Neural crest cell (in vitro differentiated cells): ENCODE measurements around the gene ZC3H4. TPM values are rescaled to one million over a fixed set of nuclear protein-coding genes. Genes with fewer than 3 reads are reported as not detected.
"Not testable (repeated sequence)": the region's sequence is repeated elsewhere in the genome, so short reads cannot be mapped to it uniquely, and the experiment has no call there.

Experiments
- DNase-seq: peaks from one replicate; pipeline ENCODE4 v3.0.0; 2021; ENCODE audit warnings: low read depth, mixed read lengths, low spot score
- H3K27ac Mint-ChIP-seq: one replicate; pipeline ENCODE4 v1.8.0; 2021; ENCODE audit warnings: mild to moderate bottlenecking, mixed read lengths; ENCODE audit not compliant: unreplicated experiment
- H3K27me3 Mint-ChIP-seq: 2 replicates; pipeline ENCODE4 v1.8.0; 2021; ENCODE audit warnings: low read depth, mild to moderate bottlenecking, mixed read lengths
- H3K36me3 Mint-ChIP-seq: 2 replicates; pipeline ENCODE4 v1.8.0; 2021; ENCODE audit warnings: low read depth, mild to moderate bottlenecking, mixed read lengths
- H3K4me1 Mint-ChIP-seq: 2 replicates; pipeline ENCODE4 v1.8.0; 2021; ENCODE audit warnings: mixed read lengths
- H3K4me3 Mint-ChIP-seq: one replicate; pipeline ENCODE4 v1.8.0; 2021; ENCODE audit warnings: mild to moderate bottlenecking, mixed read lengths
- H3K9me3 Mint-ChIP-seq: 2 replicates; pipeline ENCODE4 v1.8.0; 2021; ENCODE audit warnings: mixed read lengths
- total RNA-seq: library from RNA; stranded (reverse); gene quantifications from 2 replicates; pipeline ENCODE4 v1.2.1, GENCODE V29; 2021
- TF ChIP-seq, protein P1 (sequence below): fragments of 200-600 bp; sonication (generic); conservative IDR thresholded peaks from 2 replicates; pipeline ENCODE4 v1.5.0; 2021; ENCODE audit warnings: antibody characterized with exemption, mild to moderate bottlenecking

The ZC3H4 gene
- total RNA-seq, 1 donor from 2014 or later: 104 TPM

DNA sequence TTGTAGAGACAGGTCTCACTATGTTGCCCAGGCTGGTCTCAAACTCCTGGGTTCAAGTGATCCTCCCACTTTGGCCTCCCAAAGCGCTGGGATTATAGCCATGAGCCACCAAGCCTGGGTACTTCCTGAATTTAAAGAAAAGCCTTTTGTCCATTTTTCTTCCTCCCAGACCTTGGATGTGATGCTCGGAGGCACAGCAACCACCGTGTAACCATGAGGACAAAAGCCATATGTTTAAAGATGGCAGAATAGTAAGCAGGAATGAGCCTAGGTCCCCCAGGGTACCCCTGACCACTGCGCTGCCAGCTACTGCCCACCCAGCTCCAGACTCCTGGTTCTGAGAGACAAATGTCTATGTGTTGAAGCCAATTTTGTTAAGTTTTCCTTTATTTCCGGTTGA is 31.1 kb downstream of the ZC3H4 start:
- Mint-ChIP-seq H3K4me3 (no peak overlapping the region), H3K9me3 (no peaks in the 10 kb centered on the region), H3K27ac (no peak overlapping the region), H3K27me3 (no peaks in the 10 kb centered on the region), H3K4me1 (no peaks in the 10 kb centered on the region), H3K36me3 (peaks cover 16% of the 10 kb centered on the region)
- DNase-seq: no peak
- TF ChIP-seq, protein P1, sequence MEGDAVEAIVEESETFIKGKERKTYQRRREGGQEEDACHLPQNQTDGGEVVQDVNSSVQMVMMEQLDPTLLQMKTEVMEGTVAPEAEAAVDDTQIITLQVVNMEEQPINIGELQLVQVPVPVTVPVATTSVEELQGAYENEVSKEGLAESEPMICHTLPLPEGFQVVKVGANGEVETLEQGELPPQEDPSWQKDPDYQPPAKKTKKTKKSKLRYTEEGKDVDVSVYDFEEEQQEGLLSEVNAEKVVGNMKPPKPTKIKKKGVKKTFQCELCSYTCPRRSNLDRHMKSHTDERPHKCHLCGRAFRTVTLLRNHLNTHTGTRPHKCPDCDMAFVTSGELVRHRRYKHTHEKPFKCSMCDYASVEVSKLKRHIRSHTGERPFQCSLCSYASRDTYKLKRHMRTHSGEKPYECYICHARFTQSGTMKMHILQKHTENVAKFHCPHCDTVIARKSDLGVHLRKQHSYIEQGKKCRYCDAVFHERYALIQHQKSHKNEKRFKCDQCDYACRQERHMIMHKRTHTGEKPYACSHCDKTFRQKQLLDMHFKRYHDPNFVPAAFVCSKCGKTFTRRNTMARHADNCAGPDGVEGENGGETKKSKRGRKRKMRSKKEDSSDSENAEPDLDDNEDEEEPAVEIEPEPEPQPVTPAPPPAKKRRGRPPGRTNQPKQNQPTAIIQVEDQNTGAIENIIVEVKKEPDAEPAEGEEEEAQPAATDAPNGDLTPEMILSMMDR: no peak

DNA sequence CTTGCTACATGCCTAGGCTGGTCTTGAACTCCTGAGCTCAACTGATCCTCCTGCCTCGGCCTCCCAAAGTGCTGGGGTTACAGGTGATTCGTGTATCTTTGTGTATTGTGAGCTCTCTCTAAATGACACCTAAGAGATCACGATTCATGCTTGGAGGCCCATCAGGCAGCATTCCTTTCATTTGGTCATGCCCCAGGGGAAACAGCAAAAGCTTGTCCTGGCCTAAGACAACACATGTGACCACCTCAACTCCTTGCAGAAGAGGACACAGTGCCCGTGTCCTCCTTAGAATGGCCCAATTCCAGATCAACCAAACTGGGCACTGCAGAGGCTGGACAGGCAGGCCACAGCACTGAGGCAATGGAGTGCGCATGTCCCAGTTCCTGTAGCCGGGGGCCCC is 32.5 kb downstream of the ZC3H4 start:
- Mint-ChIP-seq H3K9me3 (no peaks in the 10 kb centered on the region), H3K4me1 (no peaks in the 10 kb centered on the region), H3K4me3 (no peak overlapping the region), H3K27ac (no peak overlapping the region), H3K36me3 (peaks cover 10% of the 10 kb centered on the region), H3K27me3 (no peaks in the 10 kb centered on the region)
- no peak for DNase-seq
- TF ChIP-seq, protein P1: no peak

DNA sequence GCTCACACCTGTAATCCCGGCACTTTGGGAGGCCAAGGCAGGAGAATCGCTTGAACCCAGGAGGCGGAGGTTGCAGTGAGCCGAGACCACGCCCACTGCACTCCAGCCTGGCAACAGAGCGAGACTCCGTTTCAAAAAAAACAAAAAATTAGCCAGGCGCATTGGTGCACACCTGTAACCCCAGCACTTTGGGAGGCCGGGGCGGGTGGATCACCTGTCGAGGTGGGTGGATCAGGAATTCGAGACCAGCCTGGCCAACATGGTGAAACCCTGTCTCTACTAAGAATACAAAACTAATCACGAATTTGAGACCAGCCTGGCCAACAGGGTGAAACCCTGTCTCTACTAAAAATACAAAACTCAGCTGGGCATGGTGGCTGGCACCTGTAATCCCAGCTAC is 35.2 kb downstream of the ZC3H4 start:
- H3K4me1 Mint-ChIP-seq, DNase-seq, H3K27me3 Mint-ChIP-seq, H3K4me3 Mint-ChIP-seq, H3K9me3 Mint-ChIP-seq, H3K36me3 Mint-ChIP-seq, H3K27ac Mint-ChIP-seq: not testable (repeated sequence)

DNA sequence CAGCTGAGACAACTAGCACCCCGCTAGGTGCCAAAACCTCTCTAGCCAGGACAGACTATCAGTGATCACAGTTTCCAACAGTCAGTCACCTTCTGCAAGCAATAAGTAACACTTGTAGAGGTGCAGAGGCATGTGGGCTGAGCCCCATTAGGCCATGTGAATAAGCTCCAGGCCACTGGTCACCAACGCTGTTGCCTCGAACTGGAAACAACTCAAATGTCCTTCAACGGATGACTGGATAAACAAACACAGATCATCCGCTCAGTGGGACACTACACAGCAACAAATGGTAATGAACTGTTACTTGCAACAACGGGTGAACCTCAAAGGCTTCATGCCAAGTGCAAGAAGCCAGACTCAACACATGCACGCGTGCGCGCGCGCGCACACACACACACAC is 37.6 kb downstream of the ZC3H4 start:
- peak overlapping the region; percentile 43 for H3K27ac Mint-ChIP-seq
- H3K27me3 Mint-ChIP-seq: no peaks in the 10 kb centered on the region
- no peaks in the 10 kb centered on the region for H3K9me3 Mint-ChIP-seq
- TF ChIP-seq, protein P1: no peak
- H3K4me3 Mint-ChIP-seq: no peak overlapping the region
- H3K36me3 Mint-ChIP-seq: peaks cover 6% of the 10 kb centered on the region
- no peaks in the 10 kb centered on the region for H3K4me1 Mint-ChIP-seq
- no peak for DNase-seq

DNA sequence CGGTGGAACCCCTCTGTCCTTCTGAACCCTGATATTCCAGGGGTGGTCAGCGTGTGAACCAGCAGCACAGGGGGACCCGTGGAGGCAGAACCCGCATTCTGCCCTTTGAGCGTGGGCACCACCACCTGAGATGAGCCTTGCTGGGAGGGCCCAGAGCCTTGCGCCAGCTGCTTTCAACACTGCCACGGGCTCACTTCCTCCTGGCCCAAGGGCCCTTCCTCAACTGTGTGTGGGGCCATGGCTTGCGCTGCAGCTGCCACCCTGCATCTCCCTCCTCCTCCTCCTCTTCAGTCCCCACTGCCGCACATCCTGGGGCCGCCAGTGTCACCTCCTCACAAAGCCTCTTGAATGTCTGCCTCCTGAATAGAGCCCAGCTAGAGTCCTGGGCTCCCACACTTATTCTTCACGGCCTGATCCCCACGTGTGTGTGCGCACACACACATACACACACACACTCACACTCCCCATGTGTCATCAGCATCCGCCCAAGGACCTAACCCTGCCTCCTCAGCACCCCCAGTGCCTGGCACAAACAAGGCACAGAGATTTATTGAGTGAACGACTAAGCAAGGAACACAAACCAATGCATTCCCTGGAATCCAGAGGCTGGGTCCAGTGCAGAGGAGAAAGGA is 38.3 kb downstream of the ZC3H4 start:
- Mint-ChIP-seq H3K4me3 (no peak overlapping the region), H3K36me3 (peaks cover 6% of the 10 kb centered on the region), H3K27me3 (no peaks in the 10 kb centered on the region), H3K27ac (peak overlapping the region; percentile 2), H3K9me3 (no peaks in the 10 kb centered on the region), H3K4me1 (no peaks in the 10 kb centered on the region)
- TF ChIP-seq, protein P1: no peak
- no peak for DNase-seq

DNA sequence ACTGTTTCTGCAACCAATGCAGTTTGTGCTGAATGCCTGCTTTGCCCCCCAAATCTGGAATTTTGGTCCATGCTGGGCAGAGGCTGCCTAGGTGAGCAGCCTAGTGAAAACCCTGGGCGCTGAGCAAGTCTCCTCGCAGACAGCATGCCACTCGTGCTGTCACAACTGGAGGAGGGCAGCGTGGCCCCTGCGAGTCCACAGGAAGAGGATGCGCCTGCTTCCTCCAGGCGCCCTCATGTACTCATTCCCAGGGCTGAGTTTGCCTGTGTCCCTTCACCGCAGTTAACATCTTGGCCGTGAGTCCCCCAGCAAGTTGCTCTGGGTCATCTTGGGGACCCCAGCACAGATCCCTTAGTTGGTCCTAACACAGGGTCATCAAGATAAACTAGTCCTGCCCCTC is 39.0 kb downstream of the ZC3H4 start:
- Mint-ChIP-seq H3K9me3 (no peaks in the 10 kb centered on the region), H3K4me3 (no peak overlapping the region), H3K27ac (no peak overlapping the region), H3K27me3 (no peaks in the 10 kb centered on the region), H3K4me1 (no peaks in the 10 kb centered on the region), H3K36me3 (peaks cover 9% of the 10 kb centered on the region)
- TF ChIP-seq, protein P1: no peak
- DNase-seq: no peak
